ENCODE measurements around the gene UEVLD.
"Not testable (repeated sequence)": the region's sequence is repeated elsewhere in the genome, so short reads cannot be mapped to it uniquely, and the experiment has no call there.

The UEVLD gene

DNA sequence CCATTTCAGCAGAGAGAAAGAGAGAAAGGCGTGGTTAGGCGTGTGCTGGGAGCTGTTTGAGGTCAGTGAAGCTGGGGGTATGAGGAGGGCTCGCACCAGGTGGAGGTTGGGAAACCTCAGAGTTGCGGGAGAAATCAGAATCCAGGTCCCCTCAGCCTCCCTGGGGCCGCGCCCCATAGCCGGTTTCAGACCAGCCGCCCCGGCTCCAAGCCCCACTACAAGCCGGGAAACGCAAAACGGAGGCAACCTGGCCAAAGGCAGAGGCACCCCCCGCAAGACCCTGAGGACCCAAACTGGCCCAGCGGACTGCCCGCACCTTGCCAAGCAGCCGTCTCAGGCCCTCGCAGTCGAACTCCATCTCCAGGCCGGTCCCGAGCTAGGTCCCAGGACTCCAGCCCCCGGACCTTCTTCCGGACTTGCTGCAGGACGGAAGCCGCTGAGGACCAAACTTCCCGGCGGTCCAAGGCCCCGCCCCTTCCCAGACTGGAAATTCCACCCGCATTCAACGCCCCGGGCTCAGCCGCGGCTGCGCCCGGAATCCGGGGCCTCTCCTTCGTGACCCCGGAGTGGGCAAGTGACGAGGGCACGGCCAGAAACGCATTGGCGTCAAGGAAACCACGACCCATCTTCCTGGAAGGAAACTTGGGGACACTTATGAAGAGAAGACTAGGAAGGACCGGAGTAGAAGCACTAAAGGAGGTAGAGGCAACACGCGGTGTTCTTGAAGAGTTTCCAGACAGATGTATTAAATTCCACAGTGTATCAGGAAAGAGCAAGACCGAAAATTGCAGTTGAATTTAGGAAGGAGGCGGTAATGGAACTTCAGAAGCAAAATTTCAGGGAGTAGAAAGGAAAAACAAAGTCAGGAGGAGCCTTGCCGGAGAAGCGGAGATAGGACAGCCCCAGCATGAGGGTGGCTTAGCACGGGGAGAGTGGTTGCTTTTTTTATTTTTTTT is at the start of gene UEVLD:
Gene UEVLD, minus strand, starts transcription at position 438 of the 956 bp plus-strand sequence. Its CDS starts 80 bp downstream, at position 358.
- peak; percentile 88 for DNase-seq (ENCODE audit: low spot score)

DNA sequence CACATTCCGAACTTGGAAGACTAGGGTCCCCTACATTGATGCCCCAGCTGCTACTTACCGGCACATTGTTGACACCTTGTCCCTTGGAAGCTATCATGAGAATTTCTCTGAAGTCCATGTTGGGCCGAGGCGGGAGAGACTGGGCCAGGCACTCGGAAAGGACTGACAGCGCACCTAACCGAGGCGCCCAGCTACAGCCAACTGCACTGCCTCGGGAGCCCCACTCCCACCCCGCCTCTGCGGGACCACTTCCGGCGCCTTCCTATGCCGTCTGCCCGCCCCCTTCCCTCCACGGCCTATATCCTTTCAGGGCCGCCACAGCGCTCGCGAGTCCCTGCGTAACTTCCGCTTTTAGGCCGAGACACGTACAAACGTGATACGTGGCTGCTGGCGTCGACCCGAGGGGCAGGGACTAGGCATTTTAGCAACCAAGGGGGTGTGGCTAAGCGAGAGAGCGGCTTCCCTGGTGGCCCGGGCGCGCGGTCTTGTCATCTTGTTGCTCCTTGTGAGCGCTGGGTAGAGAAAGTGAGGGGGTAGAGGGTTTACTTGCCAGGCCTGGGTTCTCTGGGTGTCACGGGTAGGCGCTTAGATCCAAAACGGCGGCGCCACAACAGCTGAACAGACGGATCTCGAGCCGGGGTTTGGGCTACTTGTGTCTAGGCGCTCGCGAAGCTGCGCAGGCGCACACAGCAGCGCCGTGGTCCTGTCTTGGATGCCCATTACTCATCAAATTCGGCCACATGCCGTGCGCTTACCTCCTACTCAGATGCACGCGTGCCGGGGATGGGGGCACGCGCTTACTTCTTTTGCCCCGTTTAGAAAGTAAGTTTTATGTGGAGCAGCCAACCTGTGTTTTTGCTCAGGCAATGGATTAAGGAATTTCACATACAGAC is 45.9 kb upstream of the UEVLD start, which contains the start of gene SPTY2D1:
Gene SPTY2D1, minus strand, starts transcription at position 203 of the 893 bp plus-strand sequence. Its CDS starts 85 bp downstream, at position 118.
- DNase-seq (ENCODE audit: low spot score), result peak; percentile 99

DNA sequence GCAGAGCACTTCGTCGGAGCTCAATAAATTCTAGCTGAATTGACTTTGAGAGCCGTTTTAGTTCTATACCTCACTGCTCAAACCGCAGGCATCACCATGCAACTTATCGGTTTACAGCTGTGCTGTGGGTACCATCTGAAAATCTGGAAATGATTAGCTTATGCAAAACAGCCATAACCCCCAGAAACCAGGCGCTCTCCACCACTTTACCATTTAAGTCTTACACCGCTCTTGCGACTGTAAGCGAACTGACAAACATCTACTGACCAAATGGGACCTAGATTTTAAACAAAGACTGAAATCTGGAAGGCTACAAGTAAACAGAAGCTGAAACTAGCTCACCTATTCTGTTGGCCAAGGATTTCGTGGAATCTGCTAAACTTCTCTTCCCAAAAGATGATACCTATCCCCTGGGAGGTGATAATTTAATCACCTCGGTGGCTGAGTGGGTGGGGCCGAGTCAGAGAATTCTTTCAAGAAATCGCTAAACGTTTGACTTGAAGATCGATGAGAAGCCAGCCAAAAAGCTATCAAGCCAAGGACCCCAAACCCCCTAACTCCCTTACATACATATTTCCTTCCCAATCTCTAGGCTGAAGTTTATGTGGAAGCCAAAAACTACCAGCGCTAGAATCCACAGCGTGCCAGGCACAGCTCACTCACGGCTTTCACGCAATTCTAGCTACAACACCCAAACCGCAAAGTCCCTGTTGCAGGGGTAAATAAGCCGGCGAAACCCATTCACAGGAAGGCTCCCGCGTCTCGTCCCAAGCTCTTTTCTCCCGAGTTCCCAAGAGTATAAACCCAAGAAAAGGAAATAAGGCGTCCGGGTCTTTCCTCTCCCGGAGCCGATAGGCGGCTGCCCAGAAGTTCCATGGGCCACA is 45.0 kb upstream of the UEVLD start:
- DNase-seq (ENCODE audit: low spot score), result peak; percentile 18

DNA sequence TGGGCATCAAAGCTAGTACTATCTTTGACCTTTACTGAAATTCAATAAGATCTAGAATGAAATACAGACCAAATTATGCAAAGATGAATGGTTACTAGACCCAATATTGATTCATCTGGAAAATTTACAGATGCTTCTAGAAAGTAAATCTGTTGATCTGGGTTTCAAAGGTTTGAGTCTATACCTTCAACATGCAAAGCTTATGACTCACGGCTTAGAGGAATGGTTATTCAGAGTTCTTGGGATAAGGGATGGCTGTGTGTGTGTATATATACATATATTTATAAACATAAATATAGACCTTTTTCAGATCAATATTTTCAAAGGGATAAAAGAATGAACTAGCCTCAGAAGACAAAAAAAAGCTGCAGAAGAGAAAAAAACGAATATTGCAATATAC is 44.3 kb upstream of the UEVLD start:
- DNase-seq (ENCODE audit: low spot score), result no peak

DNA sequence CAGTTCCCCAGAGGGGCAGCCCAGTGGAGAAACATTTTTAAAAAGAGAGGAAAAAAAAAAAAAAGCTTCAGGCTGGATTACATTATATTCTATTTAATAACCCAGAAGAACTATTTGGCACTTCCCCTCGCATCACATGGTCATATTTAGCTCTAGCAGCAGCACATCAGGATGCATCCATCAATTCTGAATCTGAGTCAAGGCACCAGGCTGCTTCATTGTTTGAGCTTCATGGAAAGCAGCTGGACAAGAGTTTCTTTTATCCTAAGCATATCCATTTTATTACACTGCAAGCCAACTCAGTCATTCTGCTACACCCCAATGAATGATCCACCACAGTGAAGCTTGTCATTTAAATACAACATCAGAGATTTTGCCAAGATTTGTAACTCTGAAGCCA is 35.6 kb upstream of the UEVLD start:
- DNase-seq (ENCODE audit: low spot score), result no peak

DNA sequence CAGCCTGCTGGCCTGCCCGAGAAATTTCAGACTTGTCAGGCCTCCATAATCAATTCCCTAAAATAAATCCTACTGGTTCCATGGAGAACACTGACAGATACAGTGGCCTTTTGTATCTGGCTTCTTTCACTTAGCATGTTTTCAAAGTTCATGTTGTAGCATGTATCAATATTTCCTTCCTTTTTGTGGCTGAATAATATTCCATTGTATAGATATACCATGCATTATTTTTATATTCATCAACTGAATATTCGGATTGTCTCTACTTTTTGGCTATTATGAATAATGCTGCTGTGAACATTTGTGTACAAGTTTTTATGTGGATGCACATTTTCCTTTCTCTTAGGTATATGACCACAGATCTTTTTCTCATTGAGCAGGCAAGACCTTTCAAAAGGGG is 35.2 kb upstream of the UEVLD start:
- DNase-seq (ENCODE audit: low spot score), result no peak

DNA sequence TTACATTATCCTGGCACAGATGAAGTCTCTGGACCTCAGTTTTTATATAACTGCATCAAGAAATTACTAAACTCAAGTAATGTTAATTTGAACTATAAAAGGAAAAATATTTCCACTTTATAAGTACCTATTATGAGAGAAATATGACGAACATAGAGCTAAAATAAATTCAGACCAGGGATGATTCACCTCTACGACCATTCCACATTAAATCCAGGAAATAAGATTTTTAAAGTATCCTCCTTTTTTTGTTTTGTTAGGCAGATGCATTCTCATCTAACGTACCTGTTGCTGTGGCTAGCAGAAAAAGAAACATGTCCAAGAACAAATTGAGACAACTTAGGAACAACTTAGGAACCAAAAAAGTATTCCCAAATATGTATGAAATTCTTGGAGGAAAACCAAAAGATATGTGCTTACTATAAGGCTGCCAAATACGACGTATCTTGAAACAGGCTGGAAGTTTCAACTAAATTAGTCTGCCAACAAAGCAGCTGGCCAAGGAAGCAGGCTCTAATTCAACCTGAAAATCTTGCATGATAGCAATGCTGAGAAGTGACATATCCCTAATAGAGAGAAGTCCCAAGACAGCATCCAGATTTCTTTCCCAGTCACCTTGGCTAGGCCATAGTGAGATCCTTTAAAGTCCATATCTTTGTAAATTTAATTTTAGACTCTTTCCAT is 29.9 kb upstream of the UEVLD start:
- DNase-seq (ENCODE audit: low spot score), result no peak

DNA sequence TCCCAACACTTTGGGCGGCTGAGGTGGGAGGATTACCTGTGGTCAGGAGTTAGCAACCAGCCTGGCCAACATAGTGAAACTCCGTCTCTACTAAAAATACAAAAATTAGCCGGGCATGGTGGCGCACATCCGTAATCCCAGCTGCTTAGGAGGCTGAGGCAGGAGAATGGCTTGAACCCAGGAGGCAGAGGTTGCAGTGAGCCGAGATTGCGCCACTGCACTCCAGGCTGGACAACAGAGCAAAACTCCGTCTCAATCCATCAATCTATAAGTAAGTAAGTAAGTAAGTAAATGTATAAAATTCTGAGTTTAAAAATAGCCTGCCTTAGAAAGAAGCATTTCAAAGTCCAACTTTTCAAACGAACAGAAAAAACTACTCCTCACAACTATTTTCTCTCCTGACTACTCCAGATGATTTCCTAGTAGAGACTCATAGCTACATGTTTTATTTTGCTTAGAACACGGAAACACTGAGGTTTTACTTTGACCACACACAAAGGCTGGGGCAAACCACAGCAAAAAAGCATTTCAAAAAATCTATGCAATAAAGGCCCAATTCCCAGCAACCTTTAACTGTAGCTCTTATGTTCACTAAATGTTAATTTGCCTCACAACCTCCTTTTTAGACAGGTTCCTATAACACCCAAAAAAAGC is 29.3 kb upstream of the UEVLD start:
- DNase-seq (ENCODE audit: low spot score), result no peak

DNA sequence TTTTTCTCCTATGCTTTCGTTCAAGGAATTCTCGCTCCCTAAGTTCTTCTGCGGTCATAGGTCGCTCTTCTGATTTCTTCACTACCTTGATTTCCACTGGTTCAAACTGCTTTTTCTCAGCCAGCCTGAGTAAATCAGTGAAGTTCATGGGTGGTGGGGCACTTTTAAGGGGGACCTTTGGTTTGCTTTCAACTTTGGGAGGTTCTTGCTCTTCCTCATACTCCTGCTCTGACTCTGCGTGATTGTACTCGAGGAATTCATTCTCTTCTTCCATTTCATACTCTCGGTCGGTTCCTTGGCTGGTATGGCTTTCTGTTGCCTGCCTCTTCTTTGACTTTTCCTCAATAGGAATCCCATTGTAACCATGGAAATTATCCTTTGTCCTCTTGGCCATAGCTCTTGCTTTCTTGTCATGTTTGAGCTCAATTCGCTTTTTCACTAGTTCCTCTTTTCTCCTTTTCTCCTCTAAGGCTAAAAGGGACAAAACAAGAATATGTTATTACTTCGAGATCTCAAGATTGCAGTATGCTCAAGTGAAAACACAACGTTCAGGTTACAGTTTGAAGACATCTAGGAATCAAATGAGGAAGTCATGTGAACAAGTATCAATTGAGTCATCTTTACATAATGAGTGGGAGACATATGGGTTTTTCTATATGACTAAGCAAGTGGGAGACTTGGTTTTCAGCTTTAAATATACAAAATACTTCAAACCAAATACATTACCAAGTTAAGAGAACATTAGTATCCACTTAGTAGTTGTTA is 27.3 kb upstream of the UEVLD start:
- DNase-seq (ENCODE audit: low spot score), result peak; percentile 19

DNA sequence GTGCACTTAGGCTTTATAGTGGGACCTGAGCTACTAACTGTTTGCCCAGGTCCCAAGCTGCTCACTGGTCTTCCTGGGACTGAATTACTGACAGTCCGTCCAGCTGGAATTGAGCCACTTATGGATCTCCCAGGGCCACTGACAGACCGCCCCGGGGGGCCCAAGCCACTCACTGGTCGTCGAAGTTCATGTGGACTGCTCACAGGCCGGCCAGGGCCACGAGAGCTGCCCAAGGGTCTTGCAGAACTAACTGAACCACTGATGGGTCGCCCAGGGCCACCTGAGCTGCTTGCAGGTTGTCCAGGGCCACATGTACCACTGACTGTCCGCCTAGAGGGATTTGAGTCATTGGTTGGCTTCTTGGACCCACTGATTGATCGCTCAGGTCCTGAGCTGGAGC is 26.1 kb upstream of the UEVLD start:
- DNase-seq (ENCODE audit: low spot score), result no peak

DNA sequence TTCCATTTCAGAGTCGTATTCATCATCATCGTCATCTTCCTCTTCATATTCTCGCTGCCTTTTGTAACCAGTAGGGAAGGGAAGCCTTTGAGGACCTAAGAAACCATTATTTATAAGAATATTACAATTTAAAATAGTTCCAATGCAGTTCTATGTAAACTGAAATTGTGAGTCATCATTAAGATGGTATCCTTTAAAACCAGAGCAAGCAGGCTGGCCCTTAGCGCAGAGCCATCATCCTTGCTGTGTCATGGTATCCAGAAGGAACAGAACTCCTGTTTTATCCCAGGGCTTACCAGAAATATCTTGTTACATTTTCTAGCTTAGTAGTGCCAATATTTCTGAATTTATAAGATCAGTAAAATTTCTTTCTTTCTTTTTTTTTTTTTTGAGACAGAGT is 23.9 kb upstream of the UEVLD start:
- no peak for DNase-seq (ENCODE audit: low spot score)

DNA sequence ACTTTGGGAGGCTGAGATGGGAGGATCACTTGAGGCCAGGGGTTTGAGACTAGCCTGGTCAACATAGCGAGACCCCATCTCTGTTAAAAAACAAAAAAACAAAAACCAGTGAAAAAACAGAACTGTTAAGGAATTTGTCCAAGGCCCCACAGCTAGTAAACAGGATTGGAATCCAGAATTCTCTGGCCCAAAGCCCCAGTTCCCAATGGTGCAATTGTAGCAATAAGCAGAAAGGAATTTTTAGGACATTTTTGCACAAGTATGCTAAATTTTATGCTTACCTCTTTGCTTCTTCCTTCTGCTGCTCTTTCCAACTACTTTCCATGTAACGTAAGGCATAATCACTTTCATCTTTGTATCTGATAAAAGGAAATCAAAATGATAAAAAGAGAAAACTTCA is 22.7 kb upstream of the UEVLD start:
- DNase-seq (ENCODE audit: low spot score), result no peak

DNA sequence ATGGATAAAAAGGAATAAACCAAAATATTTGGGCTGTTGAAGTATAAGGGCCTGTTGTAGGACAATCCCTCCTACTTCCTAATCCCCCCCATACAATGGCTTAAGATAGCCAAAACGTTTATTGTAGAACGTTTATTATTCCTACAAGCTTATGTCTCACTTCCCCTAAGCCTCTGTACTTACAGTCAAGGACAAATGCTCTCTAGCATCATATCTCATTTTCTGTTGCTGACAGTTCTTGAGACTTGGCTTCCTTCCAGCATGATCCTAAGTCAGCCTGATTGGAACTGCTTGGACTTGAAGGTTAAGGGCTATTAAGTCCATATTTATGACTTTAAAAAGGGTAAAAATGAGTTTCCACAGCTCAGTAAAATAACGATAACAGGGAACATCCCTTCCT is 19.8 kb upstream of the UEVLD start:
- no peak for DNase-seq (ENCODE audit: low spot score)

DNA sequence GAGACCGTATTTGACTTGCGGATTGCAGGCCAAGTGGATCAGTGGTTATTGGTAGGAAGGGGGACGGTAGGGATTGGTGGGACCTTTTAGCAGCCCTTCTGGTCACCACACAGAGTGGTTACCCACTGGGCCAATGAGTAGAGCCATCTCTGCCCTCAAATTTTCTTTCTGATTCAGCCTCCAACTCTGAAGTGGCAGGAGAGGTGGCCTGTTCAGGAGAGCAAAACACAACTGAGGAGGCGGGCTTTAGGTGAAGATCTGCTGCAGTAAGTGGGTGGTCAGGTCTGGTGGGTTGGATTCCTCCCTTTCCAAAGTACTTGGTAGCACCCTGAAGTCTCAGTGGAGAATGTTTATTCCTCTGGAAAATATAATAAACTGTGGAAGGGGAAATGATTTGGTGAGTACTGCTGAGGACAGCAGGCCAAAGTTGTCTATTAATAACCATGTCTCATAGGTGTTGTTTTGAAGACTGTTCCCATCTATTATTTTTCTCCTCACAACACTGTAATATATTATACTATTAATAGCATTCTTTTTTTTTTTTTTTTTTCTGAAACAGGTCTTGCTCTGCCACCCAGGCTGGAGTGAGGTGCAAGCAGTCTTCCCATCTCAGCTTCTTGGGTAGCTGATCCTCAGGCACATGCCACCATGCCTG is 12.5 kb upstream of the UEVLD start:
- no peak for DNase-seq (ENCODE audit: low spot score)

DNA sequence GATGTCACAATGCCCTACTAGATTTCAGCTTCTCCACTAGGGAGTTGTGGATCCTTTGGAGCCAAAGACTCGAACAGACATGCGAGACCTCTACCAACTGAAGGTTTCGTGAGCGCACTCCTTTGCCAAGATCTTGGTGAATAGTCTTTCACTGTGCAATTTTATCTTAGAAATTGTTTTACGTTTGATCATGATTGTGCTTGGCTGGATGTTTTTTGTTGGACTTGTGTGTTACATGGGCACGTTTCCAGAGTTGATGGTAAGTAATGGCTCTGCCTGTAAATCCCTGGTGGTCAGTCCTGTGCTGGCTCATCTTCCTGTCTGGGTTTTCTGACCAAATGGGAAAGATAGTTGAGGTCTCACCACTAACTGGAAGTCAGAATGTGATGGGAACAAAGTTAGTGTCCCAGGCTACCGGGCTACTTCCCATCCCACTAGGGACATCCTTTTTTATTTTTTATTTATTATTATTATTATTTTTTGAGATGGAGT is 11.3 kb upstream of the UEVLD start, which contains the start of gene MISFA:
Gene MISFA, plus strand, starts transcription at position 51 of the 492 bp plus-strand sequence. Its CDS starts 140 bp downstream, at position 191.
- no peak for DNase-seq (ENCODE audit: low spot score)

DNA sequence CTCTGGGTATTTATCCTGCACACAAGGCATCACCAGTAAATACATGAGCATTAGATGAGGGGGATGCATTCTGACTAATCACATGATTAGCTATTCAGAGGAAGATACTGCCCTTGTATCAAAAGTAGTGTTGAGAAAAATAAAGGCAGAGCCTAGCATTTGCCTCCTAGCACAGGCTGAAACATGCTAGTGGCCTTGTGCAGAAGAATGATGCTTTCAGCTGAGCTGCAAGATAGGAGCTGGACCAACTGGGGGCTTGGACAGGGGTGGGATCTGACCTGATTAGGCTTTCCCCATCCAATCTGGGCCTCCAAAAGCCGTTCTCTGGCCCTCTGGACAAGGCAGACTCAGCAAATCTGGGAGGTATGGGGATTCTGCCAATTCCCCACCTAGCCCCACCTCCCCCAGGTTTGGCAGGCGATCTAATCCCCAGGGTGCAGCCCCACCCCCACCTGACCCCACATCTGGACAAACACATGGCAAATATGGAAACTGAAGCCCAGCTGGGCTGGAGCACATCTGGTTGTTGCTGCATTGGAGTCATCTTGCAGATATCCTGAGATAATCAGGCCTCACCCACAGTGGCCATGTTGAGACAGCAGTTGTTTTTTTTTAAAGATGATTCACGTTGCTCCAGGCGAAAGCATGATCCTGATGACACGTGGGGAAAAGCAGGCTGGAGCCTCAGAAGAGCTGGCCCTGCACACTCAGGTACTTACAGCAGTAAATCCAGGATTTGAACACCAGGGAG is 6.6 kb upstream of the UEVLD start:
- no peak for DNase-seq (ENCODE audit: low spot score)

DNA sequence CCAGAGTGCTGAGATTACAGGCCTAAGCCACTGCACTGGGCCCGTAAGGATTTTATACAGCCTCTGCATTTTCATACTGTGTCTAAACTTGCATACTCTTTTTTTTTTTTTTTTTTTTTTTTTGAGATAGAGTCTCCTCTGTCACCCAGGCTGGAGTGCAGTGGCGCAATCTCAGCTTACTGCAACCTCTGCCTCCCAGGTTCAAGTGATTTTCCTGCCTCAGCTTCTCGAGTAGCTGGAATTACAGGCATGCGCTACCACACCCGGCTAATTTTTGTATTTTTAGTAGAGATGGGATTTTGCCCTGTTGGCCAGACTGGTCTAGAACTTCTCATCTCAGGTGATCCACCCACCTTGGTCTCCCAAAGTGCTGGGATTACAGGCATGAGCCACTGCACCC is 5.6 kb upstream of the UEVLD start:
- not testable (repeated sequence) for DNase-seq (ENCODE audit: low spot score)

DNA sequence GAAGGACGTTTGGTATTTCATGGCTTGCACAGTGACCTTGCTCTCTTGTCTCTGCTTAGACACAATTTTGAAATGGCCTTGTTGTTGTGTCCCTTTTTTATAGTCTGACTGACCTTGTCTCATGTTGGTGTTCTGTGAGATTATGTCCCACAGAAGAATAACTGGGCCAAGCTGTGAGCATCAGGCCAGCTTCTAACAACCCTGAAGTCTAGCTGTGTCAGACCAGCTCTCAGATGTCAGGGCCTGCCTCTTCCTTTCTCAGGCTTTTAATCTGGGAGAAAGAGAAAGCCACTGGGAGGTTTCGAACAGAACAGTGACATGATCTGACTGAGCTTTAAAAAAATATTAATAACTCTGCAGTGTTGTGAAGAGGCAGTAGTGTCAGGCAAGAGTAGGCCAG is 2.0 kb upstream of the UEVLD start:
- DNase-seq (ENCODE audit: low spot score), result peak; percentile 17
